ENCODE results near the gene RFC4. TPM values are rescaled to one million over a fixed set of nuclear protein-coding genes. Genes with fewer than 3 reads are reported as not detected.

RFC4 gene, protein sequence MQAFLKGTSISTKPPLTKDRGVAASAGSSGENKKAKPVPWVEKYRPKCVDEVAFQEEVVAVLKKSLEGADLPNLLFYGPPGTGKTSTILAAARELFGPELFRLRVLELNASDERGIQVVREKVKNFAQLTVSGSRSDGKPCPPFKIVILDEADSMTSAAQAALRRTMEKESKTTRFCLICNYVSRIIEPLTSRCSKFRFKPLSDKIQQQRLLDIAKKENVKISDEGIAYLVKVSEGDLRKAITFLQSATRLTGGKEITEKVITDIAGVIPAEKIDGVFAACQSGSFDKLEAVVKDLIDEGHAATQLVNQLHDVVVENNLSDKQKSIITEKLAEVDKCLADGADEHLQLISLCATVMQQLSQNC
- 39.2 TPM for total RNA-seq

GRCh38 chr3:186806089-186807055 lies at the start of gene RFC4:
RFC4 (minus strand) TSS chr3:186806482; CDS start chr3:186804713, 1,769 bp downstream.

DNA sequence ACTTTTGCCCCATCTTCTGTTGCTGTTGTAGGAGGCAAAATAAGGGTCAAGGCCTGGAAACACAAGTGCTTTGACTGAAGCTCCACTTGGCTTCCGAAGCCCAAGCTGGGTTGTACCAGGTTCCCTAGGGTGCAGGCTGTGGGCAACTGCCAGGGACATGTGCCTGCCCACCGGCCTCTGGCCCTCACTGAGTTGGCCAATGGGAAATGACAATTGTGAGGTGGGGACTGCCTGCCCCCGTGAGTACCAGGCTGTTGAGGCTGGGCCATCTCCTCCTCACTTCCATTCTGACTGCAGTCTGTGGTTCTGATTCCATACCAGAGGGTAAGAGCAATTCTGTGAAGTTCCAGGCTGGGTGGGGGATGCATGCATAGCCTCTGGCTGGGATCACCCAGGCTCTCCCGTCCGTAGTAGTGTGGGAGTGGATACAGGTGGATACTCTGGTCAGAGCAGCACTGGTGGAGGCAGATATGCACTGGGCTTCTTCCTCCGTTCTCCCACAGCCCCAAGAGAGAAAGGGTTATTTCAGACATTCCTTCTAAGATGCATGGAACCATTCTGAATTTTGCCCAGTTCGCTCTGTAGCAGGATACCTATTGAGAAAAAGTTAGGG lies 36.2 kb upstream of the RFC4 start, which contains the start of gene ADIPOQ:
Gene ADIPOQ (plus strand): TSS at position 285 of the 613 bp plus-strand sequence. CDS start 10,349 bp downstream, outside the sequence.

DNA sequence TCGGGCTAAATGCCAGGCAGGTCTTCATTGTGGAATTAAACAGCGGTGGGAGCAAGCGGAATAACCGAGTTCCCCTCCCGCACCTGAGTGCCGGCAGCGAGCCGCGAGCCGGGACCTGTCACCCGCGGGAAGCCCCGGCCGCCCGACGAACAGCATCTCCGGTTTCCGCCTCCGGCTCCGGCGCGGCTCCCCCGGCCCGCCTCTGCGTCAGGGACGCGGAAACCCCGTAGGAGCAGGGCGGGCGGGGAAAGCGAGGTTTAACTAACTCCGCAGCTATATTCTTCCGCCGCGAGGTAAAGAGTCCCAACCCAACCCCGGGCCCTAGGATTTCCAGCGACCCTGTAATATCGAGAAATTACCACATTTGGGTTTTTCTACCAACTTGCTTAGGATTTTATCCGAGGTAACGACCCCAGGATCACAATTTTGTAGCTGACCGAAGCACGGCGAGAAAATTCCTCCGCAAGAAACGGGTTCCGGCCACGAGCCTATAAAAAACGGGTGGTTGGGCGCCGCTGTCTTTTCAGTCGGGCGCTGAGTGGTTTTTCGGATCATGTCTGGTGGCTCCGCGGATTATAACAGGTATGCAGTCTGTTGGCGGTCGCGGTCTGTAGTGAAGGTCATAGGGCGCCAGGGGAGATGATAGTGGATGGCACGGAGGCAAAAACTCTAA lies 23.1 kb downstream of the RFC4 start, which contains the start of gene EIF4A2:
Gene EIF4A2 (plus strand): TSS at position 520 of the 673 bp plus-strand sequence. CDS start 34 bp downstream, at position 554.

Other genes starting within 250 kb of the RFC4 start
- 30.2 TPM for gene TBCCD1, start 239.1 kb downstream of the RFC4 start, total RNA-seq
- gene DNAJB11, start 235.8 kb downstream of the RFC4 start, total RNA-seq = 39.0 TPM
- not detected for gene AHSG, start 193.4 kb downstream of the RFC4 start, total RNA-seq
- not detected for gene FETUB, start 166.1 kb downstream of the RFC4 start, total RNA-seq
- gene HRG, start 140.5 kb downstream of the RFC4 start, total RNA-seq = not detected
- not detected for gene KNG1, start 89.1 kb downstream of the RFC4 start, total RNA-seq
- 901 TPM for gene EIF4A2, start 22.9 kb downstream of the RFC4 start, total RNA-seq
- 1.4 TPM for gene ADIPOQ, start 36.2 kb upstream of the RFC4 start, total RNA-seq
- gene ST6GAL1, start 124.0 kb upstream of the RFC4 start, total RNA-seq = 18.1 TPM